Bronchial epithelial cell (primary cell): ENCODE results near the gene RIMS3. TPM values are rescaled to one million over a fixed set of nuclear protein-coding genes. Genes with fewer than 3 reads are reported as not detected.

Source experiments
- DNase-seq: peaks from one replicate; pipeline ENCODE4 v3.0.0-alpha.2; 2010; ENCODE audit warnings: low read depth
- FAIRE-seq: peaks from 2 replicates; lab custom pipeline; 2011; peaks lifted over from hg19 to GRCh38; lab: Jason Lieb, UNC
- H3K27me3 ChIP-seq: 2 replicates; pipeline ENCODE4 v1.5.1; 2011; ENCODE audit warnings: low read length; ENCODE audit not compliant: control insufficient read depth, insufficient read depth
- H3K36me3 ChIP-seq: 2 replicates; pipeline ENCODE4 v1.5.1; 2011; ENCODE audit warnings: low read length; ENCODE audit not compliant: control insufficient read depth, insufficient read depth
- H3K4me3 ChIP-seq: 2 replicates; pipeline ENCODE4 v1.5.1; 2011; ENCODE audit warnings: mild to moderate bottlenecking, low read depth, low read length, control low read depth
- CTCF ChIP-seq: IDR thresholded peaks from 2 replicates; pipeline ENCODE4 v1.5.1; 2011; ENCODE audit warnings: mild to moderate bottlenecking, moderate library complexity, low read length, control low read depth, inconsistent platforms; ENCODE audit not compliant: insufficient read depth, severe bottlenecking
- total RNA-seq: library from RNA; depleted of rRNA; stranded (reverse); fragments of >200 nt; gene quantifications from 2 replicates; pipeline ENCODE4 v1.2.1, GENCODE V29; 2014

The RIMS3 gene
- total RNA-seq, 1 donor from 2014 or later, result 0.26 TPM

- Histone ChIP-seq H3K36me3 (no peaks in the 10 kb centered on the region), H3K4me3 (no peak overlapping the region), H3K27me3 (no peaks in the 10 kb centered on the region)
- no peak for TF ChIP-seq CTCF
- FAIRE-seq, result no peak
- no peak for DNase-seq
Observed at GRCh38 chr1:40641601-40642242, 23.8 kb downstream of the RIMS3 start.

GRCh38 chr1:40640314-40641076 lies 25.0 kb downstream of the RIMS3 start:
- TF ChIP-seq CTCF, result no peak
- Histone ChIP-seq H3K36me3 (no peaks in the 10 kb centered on the region), H3K27me3 (no peaks in the 10 kb centered on the region), H3K4me3 (no peak overlapping the region)
- FAIRE-seq (peak; percentile 98), DNase-seq (no peak)

GRCh38 chr1:40638097-40639036 lies 27.1 kb downstream of the RIMS3 start:
- Histone ChIP-seq H3K27me3 (no peaks in the 10 kb centered on the region), H3K4me3 (no peak overlapping the region), H3K36me3 (no peaks in the 10 kb centered on the region)
- DNase-seq (peak; percentile 19), FAIRE-seq (no peak)
- TF ChIP-seq CTCF, result no peak

GRCh38 chr1:40637470-40638007 lies 27.9 kb downstream of the RIMS3 start:
- DNase-seq (no peak), FAIRE-seq (no peak)
- H3K4me3 ChIP-seq, result no peak overlapping the region
- H3K36me3 ChIP-seq, result no peaks in the 10 kb centered on the region
- TF ChIP-seq CTCF, result no peak
- H3K27me3 ChIP-seq, result no peaks in the 10 kb centered on the region

GRCh38 chr1:40636777-40637176 lies 28.7 kb downstream of the RIMS3 start:
- FAIRE-seq (no peak), DNase-seq (no peak)
- no peaks in the 10 kb centered on the region for H3K36me3 ChIP-seq

More at GRCh38 chr1:40636777-40637176, 28.7 kb downstream of the RIMS3 start:
- Histone ChIP-seq H3K27me3 (no peaks in the 10 kb centered on the region), H3K4me3 (no peak overlapping the region)
- no peak for TF ChIP-seq CTCF
